ENCODE data around the gene C1orf94.

The C1orf94 gene, protein sequence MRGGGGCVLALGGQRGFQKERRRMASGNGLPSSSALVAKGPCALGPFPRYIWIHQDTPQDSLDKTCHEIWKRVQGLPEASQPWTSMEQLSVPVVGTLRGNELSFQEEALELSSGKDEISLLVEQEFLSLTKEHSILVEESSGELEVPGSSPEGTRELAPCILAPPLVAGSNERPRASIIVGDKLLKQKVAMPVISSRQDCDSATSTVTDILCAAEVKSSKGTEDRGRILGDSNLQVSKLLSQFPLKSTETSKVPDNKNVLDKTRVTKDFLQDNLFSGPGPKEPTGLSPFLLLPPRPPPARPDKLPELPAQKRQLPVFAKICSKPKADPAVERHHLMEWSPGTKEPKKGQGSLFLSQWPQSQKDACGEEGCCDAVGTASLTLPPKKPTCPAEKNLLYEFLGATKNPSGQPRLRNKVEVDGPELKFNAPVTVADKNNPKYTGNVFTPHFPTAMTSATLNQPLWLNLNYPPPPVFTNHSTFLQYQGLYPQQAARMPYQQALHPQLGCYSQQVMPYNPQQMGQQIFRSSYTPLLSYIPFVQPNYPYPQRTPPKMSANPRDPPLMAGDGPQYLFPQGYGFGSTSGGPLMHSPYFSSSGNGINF

DNA sequence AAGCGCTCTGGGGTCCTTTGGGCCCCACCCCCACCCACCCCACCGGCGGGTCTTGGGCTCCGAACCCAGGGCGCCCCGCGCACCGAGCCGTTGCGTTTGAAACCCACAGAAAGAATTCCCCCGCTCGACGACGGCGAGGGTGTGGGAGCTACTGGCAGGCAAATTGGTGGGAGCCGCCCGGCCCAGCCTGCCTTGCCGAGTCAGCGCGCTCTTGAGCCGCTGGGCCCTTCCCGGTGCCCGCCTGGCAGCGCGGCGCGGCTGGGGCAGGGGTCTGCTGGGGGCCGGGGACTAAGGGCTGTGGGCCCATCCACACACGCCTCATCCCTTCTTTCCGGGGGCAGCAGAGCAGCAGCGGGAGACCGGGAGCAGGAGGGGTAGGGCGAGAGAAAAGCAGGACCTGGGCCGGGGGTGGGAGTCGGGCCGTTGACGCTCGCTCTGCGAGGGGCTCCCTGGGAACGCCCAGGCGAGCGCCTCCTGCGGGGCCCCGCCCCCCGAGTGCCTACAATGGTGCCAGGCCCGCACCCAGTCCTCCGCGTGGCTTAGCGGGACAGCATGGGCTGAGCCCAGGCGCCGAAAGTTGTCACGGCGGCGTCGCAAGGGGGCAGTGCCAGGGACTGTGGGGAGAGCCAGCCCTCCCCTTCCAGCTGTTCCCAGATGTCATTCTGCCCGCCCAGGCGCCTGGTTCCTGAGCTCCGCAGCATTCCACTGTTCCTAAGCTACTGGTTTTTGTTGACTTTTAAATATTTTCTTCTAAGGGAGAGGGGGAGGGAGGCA lies at the start of gene C1orf94:
Gene C1orf94 (plus strand): TSS at position 78 of the 774 bp plus-strand sequence. CDS start 883 bp downstream, outside the sequence.
- no peak for DNase-seq (ENCODE audit: low read depth, low spot score)

DNA sequence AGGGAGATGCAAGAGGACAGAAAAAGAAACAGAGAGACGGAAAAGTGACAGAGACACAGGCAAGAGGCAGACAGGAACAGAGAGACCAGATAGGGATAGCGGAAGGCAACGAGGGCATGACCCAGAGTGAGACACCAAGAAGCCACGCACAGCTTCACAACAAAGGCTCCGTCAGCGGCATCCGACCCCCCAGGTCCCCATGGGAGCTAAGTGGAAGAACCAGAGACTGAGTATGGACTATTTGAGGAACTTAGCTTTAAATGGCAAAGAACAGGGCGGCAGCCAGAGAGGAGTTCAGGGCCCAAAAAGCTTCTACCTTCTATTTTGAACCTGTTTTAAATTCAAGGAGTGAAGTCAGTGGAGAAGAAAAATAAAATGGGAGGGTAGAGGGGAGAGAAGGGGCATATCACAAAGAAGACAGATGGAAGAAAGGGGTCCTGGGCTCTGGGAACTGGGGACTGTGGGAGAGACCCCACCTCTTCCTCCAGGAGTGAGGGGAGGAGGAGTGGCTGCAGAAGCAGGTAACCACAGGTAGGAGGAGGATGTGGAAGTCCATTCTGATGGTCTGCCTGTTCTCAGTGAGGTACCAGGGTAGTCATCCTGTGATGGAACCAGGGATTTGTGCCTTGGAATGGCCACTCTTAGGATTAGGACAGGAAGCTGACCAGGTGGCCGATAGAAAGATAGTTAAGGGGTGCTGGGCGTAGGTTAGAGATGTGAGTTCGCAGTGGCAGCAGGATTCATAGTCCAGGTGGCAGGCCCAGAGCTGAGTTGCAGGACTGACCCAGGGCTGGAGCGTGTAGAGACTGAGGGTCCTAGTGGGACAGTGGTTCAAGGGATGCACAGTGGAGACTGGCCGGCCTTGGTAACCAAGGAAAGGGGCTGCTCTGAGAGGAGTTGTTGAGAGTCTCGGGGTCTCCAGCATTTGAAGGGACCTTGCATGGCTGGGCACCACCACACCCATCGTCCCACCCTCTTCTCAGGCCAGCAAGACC lies 49.4 kb upstream of the C1orf94 start:
- DNase-seq (ENCODE audit: low read depth, low spot score), result no peak

DNA sequence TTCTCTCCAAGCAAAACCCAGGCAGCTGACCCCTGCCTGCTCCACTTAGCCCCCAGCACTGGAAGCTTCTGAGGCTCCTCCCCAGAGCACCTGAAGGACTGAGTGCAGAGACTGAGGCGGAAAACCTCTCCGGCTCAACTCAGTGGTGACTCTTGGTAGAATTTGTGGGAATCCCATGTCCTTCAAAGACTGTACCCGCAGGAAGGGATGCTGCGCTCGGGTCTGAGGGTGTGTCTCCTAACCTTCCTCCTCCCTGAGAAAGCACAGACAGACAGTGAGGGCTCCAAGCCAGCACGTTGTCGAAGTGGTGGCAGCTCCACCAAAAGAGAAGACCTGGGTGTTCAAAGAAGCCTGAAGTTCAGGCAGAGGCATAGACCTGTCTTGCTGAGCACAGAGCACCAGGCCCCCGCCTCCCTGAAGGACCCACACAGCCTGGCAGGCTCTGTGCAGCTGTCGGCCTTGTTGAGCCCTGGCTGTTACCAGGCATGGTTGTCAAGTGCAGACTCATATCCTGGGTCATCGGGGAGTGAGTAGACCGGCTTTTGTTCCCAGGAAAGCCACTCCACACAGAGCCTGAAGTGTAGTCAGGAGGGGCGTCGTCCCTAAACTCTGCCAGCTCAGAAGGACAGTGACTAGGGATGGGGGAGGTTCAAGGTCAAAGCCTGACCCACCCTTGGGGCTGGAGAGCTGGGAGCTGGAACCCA lies 48.4 kb upstream of the C1orf94 start:
- DNase-seq (ENCODE audit: low read depth, low spot score), result no peak

DNA sequence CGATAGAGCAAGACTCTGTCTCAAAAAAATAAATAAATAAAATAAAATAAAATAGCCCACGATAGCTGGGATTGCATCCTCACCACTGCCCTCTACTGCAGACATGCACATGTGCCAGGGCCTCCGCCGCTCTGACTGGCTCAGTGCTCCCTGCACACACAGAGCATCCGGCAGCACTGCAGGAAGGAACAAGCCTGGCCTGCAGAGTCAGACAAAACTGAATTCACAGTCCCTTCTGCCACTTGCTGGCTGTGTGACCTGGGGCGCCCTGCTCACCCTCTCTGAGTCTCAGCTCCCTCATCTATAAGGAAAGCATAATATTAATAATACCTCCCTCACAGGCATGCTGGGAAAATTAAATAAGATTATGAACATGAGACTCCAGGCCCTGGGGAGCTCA lies 47.1 kb upstream of the C1orf94 start:
- no peak for DNase-seq (ENCODE audit: low read depth, low spot score)

DNA sequence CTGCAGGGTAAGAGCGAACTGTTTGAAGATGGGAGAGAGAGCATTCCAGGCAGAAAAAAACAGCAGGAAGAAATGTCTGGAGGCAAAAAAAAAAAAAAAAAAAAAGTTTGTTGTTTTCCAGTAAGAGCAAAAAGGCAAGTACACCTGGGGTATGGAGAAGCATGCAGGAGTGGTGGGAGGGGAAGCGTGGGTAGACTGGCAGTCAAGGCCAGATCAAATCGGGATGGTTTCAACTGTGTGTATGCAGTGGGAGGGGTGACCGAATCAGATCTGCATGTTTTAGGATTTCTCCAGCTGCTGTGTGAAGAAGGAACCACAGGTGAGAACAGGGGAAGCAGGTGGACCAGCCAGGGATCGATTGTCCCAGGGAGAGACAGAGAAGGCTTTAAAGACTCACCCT lies 46.4 kb upstream of the C1orf94 start:
- DNase-seq (ENCODE audit: low read depth, low spot score), result no peak

DNA sequence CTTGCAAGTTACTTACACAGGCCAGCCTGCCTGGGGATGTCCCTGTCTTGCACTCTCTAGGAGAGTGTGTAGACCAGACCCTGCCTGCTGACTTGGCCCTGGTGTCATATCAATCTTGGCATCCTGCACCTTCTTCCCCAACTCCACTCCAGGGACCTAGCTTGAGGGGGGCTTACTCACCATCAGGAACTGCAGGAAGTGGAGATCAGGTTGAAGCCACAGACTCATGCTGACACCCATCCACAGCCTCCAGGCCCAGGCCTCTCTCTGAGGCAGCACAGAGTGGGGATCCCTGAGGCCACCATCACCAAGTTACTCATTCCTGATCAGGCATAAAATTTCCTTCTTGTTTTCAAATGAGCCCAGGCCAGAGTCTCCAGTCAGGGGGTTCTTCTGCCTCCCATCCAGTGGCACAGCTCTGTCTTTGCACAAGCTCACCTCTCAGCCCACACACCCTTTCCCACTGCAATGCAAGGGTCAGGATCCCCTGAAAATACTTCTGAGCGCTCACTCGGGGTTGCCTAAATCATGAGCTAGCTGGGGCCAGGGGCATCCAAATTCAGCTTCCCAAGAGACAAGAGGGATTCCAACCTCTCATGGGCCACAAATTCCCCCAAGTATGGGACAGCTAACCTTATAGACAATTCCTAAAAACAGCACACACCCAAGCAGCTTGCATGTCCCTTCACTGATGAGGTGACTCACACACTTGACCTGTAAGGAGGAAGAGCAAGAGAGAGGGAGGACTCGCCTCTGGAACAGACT lies 45.1 kb upstream of the C1orf94 start:
- no peak for DNase-seq (ENCODE audit: low read depth, low spot score)

DNA sequence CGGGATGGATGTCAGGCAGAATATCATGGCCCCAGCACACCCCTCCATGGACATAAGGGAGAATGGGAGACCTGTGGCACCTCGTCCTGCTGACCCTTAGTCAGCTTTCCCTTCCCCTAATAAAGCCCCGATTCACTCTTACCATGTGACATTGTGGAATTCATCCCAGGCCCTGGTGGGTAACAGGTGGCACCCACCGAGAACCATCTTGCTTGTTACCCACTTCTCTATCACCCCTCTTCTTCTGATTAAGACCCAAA lies 44.6 kb upstream of the C1orf94 start:
- no peak for DNase-seq (ENCODE audit: low read depth, low spot score)

DNA sequence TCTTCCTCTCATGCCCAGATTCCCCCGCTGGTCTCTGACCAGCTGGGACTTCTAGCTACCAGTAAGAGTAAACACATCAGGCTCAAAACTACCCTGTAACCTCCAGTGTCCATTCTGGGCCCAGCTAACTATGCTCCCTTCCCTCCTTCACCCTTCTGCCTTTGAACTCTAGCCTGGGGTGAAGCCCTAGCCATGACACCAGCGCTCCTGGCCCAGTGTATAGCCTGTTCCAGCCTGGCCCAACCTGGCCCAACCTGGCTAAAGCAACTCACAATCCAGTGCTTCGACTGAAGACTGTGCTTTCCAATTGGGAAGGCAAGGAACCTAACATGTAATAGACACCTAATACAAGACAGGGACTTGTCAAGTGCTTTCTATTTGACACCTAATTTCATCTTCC lies 39.3 kb upstream of the C1orf94 start:
- DNase-seq (ENCODE audit: low read depth, low spot score), result no peak

DNA sequence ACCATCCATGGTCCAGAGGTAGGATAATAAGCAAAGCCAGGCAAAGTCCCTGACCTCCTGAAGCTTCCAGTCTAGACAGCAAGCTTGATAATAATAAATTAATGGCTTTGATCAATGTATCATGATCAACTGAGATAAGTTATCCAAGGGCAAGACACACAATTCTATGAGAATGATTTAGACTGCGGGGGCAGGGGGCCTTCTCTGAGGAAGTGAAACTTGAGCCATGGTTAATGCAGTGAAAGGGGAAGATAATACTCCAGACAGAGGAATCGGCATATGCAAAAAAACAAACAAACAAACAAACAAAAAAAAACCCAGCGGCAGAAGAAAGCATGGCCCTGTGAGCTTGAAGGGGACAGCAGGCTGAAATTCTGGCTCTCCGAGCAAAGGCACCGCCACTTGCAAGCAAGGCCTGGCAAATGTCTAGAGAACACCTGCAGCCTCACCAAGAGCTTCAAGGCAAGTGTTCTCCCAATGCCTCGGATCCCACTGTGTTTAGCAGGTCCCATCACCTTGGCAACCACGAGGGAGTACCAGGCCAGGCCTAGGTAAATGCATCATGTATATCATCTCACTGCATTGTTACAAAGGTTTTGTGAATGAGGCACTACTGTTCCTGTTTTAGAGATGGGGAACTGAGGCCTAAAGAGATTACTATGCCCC lies 36.6 kb upstream of the C1orf94 start:
- no peak for DNase-seq (ENCODE audit: low read depth, low spot score)

DNA sequence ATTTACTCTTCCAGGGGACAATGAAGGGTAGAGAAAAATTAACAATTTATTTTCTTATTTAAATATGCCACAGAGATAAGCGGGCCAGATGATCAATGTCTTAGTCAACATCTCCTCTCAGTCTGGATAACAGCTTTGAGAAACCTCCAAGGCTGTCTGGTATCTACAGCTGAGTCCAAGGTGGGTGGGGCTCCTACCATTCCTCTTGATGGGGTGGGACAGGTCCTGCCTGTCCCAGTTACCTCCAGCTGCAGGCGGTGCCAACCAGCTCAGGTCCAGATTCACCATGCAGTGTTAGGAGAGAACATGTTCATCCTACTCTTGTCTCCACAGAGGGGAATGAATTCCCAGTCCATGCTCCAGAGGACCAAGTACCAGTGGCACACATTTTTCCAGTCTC lies 32.7 kb upstream of the C1orf94 start:
- no peak for DNase-seq (ENCODE audit: low read depth, low spot score)

DNA sequence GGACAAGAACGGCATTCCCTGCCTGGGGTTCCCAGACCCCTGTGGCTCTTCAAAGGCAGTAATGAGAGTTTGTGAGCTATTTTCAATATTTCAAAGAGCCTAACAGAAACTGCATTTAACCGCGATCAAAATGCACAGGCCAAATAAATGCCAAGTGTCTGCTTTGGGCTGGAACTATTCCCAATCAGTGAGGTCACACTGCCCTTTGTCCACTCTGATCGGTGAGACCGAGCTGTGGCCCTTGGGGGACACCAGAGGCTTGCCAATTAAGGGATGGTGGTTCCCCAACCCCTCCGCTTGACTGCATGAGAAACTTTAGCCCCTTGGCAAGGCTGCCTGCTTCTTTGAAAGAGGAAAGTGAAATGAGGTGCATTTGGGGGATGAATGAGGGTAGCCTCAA lies 31.9 kb upstream of the C1orf94 start:
- no peak for DNase-seq (ENCODE audit: low read depth, low spot score)

DNA sequence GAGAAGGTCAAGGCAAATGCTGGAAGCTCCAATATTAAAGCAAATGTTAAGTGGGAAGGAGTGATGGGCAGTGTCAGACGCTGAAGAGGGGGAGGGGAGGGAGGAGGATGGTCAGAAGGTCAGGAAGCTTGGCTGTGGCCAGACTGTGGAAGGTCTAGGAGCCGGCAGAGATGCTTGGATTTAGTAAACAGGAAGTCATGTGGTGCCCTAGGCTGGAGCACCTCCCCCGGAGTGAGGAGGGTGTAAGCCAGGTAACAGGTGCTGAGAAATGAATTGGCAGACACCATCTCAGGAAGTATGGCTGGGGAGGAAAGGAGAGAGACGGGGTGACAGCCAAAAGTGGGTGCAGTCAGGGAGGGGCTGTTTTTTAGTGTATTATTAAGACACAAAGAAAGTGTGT lies 29.4 kb upstream of the C1orf94 start:
- DNase-seq (ENCODE audit: low read depth, low spot score), result no peak

DNA sequence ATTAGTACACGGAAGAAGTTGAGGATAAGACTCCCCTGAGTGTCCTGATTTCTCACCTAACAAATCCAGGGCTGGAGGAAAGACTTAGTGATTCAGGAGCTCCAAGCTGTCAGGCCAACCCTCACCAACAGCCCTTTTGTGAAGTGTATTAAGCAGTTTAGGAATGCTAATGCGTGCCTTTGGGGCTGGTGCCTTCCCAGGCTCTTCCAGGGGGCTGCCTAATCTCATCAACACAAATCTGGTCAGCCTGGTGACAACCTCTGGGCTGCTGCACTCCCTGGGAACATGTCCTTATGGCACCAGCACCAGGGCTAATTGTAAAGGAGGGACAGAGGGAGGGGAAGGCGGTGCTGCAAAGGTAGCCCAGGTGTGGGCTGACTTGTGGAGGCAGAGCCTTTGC lies 27.2 kb upstream of the C1orf94 start:
- no peak for DNase-seq (ENCODE audit: low read depth, low spot score)

DNA sequence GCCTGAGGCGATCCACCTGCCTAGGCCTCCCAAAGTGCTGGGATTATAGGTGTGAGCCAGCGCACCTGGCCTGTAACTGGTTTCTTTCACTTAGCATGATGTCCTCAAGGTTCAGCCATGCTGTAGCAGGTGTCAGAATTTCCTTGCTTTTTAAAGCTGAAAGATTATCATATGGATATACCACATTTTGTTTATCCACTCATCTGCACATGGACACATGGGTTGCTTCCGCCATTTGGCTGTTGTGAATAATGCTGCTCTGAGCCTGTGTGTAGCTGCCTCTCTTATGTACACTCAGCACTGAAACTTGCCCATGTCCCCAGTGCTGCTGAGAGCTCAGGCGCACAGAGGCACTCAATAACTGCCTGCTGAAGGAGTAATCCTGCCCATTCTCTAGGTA lies 23.5 kb upstream of the C1orf94 start:
- no peak for DNase-seq (ENCODE audit: low read depth, low spot score)

DNA sequence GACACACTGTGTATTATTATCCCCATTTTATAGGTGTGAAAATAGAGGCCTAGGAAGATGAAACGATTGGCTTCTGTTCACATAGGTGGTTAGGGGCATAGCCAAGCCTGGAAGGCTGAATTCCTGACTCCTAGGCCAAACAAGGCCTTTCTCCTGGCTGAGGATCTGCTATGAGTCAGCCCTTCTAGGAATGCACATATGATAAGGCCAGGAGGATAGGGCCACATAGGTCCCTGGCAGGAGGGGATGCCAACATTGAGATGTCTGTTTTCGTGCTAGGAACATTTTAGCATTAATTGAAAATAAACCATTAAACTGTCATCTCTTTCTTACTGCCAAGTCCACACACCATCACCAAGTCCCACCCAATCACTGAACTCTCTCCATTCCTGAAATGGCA lies 20.8 kb upstream of the C1orf94 start:
- no peak for DNase-seq (ENCODE audit: low read depth, low spot score)

DNA sequence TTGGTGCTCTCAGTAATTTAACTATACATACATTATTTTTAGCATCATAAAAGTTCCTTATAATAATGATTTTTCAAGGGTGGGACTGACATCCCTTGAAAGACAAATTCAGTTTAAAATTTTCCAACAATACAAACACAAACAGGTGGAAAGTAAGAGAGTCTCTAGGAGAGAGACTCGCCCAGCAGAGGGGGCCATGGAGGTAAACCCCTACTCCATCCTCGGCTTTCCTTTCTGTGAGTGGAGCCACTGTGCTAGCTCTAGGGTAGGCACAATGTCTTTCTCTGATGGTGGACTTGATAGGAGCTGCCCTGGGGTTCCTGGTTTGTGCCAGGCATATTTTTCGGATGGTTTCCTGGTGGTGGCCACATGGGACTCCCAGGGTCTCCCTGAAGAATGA lies 20.0 kb upstream of the C1orf94 start:
- DNase-seq (ENCODE audit: low read depth, low spot score), result no peak

DNA sequence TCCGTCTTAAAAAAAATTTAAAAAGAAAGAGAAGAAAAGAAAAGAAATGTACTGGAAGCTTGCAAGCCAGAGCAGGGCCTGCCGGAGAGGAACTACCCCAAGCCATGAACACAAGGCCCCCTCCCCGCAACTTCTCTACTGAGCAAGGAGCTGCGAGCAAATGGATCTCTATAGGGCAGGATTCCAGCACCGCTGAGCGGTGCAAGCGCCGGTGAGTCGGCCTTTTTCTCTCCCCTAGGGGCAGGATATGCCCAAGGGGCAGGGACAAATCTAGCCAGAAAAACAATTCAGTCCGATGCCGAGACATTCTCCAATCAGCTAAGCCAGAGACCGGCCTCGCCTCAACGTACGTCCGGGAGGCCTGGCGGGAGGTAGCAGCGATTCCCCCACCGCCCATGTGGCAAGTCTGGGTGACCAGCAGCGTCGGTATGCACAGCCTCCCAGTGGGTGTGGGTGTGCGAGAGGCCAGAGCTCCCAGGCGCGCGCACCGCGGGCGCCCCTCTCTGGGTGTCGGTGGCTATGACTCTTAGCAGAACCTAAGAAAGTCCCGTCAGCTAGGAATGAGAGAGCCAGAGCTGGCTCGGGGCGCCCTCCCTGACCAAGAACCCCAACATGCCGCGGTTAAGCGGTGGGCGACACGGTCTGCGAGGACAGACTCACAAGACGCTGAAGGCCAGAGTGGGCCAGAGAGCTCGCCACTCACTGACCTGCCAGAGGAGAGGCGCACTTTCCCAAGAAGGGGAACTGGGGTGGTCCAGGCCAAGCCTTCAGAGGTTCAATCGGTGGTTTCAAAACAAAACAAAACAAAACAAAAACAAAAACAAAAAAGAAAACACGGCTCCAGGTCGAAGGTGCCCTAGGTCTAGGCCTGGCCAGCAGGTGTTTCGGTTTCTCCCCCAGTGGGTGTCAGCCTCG lies 13.6 kb upstream of the C1orf94 start:
- DNase-seq (ENCODE audit: low read depth, low spot score), result no peak

DNA sequence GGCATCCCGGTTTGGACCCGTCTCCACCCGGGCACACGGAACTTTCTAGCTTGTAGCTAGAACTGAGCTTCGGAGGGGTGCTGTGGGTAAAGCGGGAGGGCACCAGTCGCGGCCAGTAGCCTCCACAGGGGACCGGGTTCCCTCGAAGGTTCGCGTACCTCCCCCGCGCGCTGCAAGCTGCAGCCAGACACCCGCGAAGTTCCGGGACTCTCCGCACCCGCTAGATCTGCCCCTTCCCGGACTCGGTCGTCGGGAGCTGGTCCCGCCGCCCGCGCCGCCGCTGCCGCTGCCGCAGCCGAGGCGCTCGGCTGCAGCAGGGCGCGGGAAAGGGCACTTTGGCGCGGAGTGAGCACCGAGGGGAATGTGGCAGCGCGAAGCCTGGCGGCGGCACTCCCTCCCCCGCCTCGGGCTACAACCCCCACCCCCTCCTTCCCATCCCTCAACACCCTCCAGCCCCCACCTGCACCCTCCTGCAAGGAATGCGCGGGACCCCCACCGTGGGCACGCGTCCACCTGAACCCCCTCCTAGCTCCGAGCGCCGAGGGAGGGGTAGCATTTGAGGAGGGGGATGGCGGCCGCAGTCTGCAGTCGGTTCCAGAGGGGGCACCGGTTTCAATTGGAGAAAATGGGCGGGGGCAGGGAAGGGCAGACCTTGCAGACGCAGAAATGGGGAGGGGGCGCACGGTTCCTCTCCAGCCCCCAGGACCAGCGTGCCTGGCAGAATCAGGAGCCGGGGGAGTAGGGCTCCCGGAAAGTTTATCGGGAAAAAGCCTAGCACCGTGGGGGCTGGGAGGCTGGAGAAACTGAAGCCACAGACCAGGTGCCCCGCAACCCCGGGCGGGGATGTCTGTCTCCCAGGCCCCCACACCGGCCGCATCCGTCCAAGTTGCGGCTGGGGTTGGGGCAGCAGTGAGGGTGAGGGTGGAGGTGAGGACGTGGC lies 12.6 kb upstream of the C1orf94 start:
- DNase-seq (ENCODE audit: low read depth, low spot score), result no peak
